GM18858 (cell line): ENCODE measurements around the gene PDE9A.
"Not testable (repeated sequence)": the region's sequence is repeated elsewhere in the genome, so short reads cannot be mapped to it uniquely, and the experiment has no call there.

Source experiments
- ATAC-seq: cut with Tn5 transposase; IDR thresholded peaks from one replicate; pipeline ENCODE4 v1.9.1; 2021; ENCODE audit not compliant: unreplicated experiment

Gene PDE9A

GRCh38 chr21:42624095-42624790 lies 29.2 kb upstream of the PDE9A start:
- ATAC-seq = no peak

GRCh38 chr21:42624936-42625335 lies 28.5 kb upstream of the PDE9A start:
- no peak for ATAC-seq

GRCh38 chr21:42626171-42626570 lies 27.2 kb upstream of the PDE9A start:
- ATAC-seq = no peak

GRCh38 chr21:42627527-42628289 lies 25.7 kb upstream of the PDE9A start:
- no peak for ATAC-seq

- ATAC-seq = not testable (repeated sequence)
Measured at GRCh38 chr21:42628466-42629061, 24.9 kb upstream of the PDE9A start.

GRCh38 chr21:42629933-42630589 lies 23.4 kb upstream of the PDE9A start:
- ATAC-seq = no peak

GRCh38 chr21:42630626-42631025 lies 22.8 kb upstream of the PDE9A start:
- no peak for ATAC-seq

GRCh38 chr21:42631142-42631541 lies 22.3 kb upstream of the PDE9A start:
- no peak for ATAC-seq

- no peak for ATAC-seq
Measured at GRCh38 chr21:42632336-42632751, 21.1 kb upstream of the PDE9A start.

- ATAC-seq = no peak
Measured at GRCh38 chr21:42632771-42633690, 20.4 kb upstream of the PDE9A start.

GRCh38 chr21:42633858-42634257 lies 19.6 kb upstream of the PDE9A start:
- no peak for ATAC-seq

- no peak for ATAC-seq
Measured at GRCh38 chr21:42635848-42636519, 17.4 kb upstream of the PDE9A start.

GRCh38 chr21:42636520-42637266 lies 16.7 kb upstream of the PDE9A start:
- no peak for ATAC-seq

- ATAC-seq = no peak
Measured at GRCh38 chr21:42637267-42638041, 16.0 kb upstream of the PDE9A start.

- ATAC-seq = no peak
Measured at GRCh38 chr21:42638266-42638863, 15.1 kb upstream of the PDE9A start.

GRCh38 chr21:42639646-42640152 lies 13.7 kb upstream of the PDE9A start:
- no peak for ATAC-seq

GRCh38 chr21:42640486-42640885 lies 12.9 kb upstream of the PDE9A start:
- ATAC-seq = no peak
